GM19035 (cell line): ENCODE data around the gene WDR81.

Experiments used
- ATAC-seq: cut with Tn5 transposase; IDR thresholded peaks from one replicate; pipeline ENCODE4 v1.9.1; 2021; ENCODE audit not compliant: unreplicated experiment

The WDR81 gene

DNA sequence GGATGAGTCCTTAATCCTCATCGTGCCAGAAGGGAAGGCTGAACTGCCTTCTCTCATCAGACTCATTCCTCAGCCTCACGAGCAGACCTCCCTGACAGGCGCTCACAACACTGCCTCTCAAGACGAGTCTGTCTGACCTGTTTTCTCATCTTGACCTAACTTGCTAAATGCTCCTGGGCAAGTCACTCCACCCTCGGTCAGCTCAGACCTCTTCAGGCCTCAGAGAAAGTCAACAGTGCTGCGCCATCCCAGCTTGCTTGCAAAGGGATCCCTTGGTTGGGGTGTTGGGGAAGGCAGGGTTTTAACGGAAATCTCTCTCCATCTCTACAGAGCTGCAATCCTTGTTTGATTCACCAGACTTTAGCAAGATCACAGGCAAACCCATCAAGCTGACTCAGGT is 52.4 kb downstream of the WDR81 start:
- no peak for ATAC-seq

DNA sequence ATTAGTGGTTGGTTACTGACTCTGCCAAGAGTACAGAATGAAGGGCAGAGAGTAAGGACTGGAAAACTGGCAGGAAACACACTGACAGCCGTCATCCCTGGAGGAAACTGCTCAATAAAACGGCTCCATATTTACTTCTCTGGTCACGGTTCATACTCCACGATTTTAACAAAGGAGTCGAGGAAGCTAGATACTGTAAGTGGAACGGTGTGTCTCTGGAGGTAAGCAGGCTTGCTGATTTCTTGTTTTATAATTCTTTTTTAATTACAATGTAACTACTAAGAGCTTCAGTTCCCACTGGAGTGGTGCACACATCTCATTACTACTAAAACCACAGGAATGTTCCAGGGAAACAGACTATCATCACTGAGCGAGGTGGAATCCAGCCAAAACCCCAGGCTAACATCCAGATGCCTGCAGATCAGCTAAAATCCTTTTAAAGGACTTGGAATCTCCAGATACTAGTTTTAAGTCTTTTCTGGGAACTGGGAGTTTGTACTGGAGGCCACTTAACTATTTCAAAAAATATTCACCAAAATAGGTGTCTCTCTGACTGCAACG is 55.1 kb downstream of the WDR81 start:
- no peak for ATAC-seq

DNA sequence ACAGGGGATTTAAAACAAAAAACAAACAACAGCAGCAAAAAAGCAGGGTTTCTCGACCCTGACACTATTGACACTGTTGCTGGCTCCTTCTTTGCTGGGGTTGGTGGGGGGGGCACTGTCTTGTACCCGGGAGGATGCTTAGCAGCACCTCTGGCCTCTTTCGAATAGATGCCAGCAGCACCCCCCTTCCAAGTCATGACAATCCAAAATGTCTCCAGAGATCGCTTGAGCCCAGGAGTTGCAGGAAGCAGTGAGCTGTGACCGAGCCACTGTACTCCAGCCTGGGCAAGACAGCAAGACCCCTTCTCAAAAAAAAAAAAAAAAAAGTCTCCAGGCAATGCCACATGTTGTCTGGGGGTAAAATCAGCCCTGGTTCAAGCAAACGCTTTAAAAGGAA is 57.7 kb downstream of the WDR81 start:
- ATAC-seq: no peak

DNA sequence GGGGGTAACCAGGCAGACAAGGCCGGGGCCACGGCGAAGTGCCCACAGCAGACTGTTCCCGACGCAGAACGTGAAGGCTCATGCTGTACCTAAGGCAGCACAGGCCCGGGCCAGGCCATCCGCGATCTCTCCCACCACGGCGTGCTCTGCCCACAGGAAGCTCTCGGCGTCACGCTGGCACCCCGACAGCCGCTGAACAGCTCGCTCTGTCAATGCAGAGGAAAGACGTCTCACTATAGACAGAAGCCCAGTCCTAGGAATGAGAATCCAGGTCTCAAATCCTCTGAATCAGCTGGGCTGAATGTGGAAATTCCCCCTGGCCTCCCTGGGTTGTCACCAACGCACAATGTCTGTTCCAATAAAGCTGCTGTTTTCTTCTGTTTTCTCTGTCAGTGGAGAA is 58.8 kb downstream of the WDR81 start:
- no peak for ATAC-seq

DNA sequence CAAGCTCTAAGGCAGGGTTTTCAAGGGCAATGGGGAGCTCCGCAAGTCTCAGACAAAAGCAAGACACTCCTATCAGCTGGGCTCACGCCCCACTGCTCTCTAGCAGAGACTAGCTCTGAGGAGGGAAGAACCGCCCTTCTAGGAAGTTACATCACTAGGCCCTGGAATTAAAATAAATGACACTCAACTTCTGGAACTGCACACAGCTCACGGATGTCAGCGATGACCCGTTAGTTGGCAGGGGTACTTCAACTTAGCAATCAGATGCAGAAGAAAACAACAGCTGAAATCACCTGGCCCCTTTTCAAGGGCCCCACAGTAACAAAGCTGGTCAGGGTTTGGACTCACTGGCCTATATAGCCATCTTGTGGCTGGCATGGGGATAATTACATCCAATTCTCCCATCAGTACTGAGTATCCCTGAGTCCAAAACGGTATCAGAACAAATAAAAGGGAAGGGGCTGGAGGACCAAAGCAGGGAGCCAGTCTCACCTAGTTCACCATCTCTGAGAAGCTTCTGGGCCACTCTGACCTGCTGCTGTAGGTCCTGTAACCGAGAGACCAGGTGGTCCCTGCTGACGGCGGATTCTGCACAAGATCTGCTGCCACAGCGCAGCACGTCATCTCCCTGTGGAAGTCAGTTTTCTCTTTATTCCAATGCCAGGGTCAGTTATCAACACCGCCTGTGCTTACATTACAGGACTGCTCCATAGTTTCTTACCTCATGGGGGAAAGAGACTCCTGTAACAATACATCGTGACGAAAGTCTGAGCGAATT is 59.5 kb downstream of the WDR81 start:
- no peak for ATAC-seq

DNA sequence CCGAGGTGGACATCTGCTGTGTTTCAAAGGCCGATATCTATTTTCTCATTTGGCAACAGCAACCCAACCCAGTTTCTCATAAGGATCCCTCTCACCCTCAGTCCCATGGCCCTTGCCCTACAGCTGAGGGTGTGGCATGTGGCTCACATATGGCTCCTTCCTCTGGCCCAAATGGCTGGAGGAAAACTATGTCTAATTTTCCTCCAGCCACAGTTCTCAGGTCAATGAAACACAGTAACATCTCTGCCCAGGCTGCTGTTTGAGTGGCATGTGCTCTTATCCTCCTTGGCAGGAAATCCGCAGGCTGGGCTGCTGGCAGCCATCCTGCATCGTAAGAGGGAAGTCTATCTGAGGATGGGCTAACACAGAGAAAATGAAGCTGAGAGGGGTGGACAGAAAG is 61.4 kb downstream of the WDR81 start:
- ATAC-seq: no peak

DNA sequence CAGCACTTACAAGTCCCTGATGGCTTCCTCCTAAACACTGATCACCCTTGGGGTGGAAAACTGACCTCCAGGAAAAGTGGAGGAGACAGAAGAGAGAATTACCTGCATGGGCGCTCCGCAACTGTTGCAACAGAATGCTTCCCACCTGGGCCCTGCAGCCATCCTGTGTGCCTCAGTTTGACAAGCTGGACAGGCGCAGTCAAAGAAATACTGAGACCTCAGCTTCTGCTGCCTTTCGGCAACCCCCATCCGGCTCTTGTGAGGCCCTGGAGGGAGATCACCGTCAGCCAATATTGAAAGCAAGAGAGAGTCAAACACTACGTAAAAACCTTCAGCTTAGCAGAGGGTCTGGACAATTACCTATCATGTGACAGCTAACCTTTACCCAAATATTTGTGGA is 62.2 kb downstream of the WDR81 start:
- no peak for ATAC-seq

DNA sequence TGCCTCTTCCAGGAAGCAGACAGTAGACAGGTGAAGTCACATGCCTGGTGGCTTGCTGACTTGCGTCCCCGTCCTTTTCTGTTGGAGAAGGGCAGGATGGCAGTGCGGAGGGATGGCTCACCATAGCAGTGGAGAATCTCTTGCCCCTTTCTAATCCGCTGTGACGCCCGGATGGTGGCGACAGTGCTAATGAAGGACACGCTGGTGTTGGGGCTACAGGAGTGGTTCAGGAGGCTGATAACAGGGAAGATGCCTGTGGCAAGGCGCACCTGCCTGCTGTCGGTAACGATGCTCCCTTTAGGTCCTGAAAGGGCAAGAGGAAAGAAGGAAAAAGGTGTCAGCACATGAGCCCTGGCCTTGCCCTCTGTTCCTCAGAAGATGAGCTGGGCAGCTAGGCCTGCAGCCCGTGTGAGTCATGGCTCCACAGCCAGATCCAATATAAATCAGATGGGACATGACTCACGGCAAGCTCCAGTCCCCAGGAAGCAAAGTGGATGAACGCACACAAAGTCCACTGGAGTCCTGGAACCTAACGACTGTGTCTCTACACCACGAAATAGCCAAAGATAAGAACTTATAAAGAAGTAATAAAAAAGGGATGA is 62.9 kb downstream of the WDR81 start:
- ATAC-seq: no peak
